NCI-H146 treated with DMSO at 0.1 percent for 48 hours (cell line): ENCODE results near the gene ADPGK.
"Not testable (repeated sequence)": the region's sequence is repeated elsewhere in the genome, so short reads cannot be mapped to it uniquely, and the experiment has no call there.

Experiments
- DNase-seq: peaks from one replicate; lab custom pipeline; 2025; ENCODE audit not compliant: unreplicated experiment; lab: John Stamatoyannopoulos, UW

Gene ADPGK

DNA sequence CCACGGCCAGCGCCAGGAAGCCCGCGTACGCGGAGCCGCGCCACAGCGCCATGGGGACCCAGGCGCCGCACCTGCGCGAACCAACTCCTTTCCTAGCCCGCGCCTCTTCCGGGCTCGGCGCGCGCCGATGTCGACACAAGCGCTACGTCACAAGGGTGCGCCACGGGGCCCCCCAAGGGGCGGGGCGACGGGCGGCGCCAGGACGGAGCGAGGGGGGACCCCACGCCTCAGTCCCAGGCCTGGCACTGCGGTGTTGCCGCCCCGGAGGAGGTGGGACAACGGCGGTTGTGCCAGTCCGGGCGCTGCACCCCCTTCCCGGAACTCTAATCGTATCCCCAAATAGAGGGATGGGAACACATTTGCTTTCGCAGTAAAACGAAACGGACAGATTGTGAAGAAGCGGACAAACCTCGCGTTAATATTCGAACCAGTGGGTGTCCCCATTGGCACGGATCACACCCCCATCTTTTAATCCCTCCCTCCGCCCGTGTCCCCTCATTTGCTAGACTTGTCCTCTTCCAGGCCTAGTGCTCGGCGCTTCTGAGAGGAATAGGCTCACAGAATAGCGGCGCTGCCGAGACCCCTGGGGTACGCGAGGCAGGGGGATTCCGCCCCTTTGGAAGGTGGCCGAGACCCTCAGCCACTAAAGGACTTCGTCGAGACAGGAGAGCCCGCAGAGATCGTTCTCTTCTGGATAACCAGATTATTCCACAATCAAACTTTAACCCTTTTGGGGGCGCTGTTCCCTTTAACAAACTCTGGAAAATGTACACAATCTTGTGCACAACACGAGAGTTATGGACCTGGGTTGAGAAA lies at the start of gene ADPGK:
Gene ADPGK, minus strand, starts transcription at position 119 of the 816 bp plus-strand sequence. Its CDS starts 67 bp downstream, at position 52.
- DNase-seq = peak; percentile 50

DNA sequence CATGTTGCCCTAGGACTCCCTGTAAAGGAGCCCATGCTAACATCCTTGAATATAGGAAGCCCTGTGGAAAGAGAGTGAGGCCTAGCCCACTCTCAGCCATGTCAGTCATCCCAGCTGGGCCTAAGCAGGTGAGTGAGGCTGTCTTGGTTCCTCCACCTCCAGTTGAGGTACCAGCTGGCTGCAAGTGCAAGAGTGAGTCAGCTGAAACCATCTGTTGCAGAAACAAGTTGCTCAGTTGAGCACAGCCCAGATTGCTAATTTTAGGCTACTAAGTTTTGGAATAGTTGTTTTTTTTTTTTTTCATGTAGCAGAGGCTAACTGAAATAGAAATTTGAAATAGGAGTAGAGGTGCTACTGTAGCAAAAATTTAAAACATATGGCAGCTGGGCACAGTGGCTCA lies 43.7 kb upstream of the ADPGK start:
- DNase-seq = no peak

- DNase-seq = no peak
Measured at GRCh38 chr15:72826611-72827010, 43.1 kb upstream of the ADPGK start.

- no peak for DNase-seq
Measured at GRCh38 chr15:72825829-72826228, 42.3 kb upstream of the ADPGK start.

- no peak for DNase-seq
Measured at GRCh38 chr15:72824781-72825180, 41.2 kb upstream of the ADPGK start.

DNA sequence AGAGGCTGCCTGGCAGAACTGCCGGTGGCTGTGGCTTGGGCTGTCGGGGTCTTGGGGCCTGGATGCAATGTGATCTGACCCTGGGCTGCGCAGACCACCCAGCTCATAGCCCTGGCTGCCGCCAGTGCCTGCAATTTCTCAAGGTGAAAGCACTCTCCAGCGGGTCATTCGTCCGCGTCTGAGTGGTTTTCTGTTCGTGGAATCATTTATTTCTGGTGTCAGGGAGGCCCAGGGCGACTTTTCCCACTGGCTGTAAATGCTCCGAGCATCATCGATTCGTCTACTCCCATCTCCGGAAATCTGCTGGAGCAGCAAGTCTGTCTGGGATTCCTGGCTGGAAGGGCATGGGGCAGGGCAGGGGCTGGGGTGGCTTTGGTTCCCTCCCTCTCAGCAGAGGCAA lies 40.6 kb upstream of the ADPGK start:
- no peak for DNase-seq

DNA sequence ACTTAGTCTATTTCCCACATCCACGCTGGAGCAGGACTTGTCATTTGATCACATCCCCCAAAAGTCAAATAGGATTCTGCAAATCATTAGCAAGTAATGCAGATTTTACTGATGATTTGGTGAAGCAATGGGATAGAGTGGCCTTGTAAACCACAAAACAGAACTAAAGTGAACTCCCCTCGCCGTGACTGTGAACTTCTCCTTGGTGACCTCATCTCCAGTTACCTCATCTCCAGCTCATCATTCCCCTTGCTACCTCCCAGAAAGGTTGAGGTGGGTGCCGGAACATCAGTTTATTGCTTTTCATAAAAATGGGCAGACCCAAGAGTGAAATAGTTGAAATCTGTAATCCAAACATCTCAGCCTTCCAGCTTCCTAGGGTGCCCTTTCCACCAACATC lies 36.7 kb upstream of the ADPGK start:
- no peak for DNase-seq

- DNase-seq = no peak
Measured at GRCh38 chr15:72818632-72819031, 35.1 kb upstream of the ADPGK start.

DNA sequence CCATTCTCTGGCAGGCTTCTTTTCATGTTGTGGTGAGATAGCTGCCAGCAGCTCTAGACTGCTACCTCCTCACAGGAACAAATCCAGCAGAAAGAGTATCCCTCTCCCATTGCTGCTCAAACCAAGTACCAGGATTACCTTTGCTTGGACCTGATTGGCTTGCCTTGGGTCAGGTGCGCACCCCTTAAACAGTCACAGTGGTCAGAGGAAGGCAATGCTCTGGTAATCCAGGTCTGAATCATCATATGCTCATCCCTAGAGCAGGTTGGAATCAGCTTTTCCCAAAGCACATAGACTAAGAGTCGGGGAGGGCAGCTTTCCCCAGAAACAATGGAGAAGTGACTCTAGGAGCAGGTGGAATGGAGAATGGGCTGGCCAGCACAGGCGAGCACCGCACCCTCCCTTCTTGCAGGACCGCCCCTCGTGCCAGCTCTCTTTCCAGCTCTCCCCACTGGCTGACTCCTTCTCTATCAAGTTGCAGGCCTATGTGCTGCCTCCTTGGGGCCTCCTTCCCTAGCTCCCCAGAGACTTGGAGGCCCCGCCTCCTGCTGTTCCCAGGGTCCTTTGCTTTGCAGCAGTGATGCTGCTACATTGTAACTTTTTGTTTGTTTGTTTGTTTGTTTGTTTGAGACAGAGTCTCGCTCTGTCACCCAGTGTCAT lies 29.9 kb upstream of the ADPGK start:
- no peak for DNase-seq

DNA sequence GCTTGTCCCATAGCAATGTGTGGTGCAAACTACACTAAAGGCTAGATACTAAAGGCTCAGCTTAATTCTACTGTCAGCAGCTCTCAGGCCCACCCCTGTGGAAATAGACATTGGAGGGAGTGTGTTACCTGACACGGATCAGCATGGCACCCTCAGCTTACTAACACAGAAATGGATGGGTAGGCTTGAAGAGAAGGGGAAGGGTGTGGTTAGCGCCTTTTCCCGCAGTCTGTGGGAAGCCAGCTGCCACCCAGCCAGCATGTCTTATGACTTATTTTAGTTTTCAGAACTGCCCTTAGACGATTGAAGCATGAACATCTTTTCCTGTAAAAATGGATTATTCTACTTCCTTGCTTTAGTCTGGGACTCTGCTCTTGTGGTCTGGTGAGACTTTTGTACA lies 25.8 kb upstream of the ADPGK start:
- DNase-seq = no peak

GRCh38 chr15:72807346-72807745 lies 23.8 kb upstream of the ADPGK start:
- DNase-seq = not testable (repeated sequence)

- no peak for DNase-seq
Measured at GRCh38 chr15:72803006-72803405, 19.4 kb upstream of the ADPGK start.

DNA sequence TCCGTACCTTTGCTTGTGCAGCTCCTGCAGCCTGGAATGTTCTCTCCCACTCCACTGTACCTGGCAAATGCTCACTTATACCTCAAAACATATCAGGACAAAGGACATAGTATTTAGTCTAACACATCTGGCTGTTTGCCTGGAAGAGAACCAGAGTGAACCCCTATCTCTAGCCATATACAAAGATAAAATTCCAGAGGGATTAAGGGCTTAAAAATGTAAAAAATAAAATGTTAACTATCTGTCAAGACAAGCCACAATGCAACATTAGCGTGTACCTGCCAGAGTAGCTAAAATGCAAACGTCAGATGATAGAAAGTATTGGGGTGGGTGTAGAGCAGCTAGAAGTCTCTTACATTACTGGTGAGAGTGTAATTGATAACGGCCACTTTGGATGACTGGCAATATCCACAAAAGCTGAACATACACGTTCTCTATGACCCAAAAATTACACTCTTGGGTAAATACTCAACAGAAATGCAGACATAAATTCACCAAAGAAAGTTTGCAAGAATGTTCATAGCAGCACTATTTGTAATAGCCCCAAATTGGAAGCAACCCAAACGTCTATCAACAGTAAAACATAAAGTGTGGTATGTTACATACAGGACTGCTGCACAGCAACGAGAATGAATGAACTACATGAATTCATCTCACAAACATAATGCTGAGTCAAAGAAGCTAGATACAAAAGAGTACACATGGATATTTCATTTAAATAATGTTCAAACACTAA lies 18.2 kb upstream of the ADPGK start:
- no peak for DNase-seq

DNA sequence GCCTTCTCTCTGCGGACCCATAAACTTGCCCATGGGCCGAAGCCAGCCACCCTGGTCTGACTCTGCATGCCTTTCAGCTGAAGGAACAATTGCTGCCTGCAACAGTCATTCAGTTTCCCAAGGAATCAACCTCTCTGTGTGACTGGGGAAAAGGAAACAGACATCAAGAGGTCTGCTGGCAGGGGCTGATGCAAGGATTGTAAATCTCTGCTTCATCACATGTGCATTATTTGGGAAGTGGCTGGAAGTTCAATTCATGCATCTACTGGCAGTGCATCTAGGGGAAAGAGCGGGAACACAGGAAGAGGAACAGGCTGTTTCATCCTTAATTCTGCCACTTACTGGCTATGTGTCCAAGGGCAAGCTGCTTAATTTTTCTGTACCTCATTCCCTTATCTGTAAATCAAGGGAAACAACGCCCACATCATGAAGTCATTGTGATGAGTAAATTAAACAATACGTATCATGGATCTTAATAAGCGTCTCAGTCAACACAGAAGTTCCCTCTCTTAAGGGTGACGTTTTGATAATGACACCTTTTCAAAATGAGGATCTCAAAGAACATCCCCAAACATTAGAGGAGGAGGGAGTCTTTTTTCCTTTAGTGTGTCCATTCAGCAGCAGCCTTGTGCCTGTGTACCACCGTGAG lies 17.4 kb upstream of the ADPGK start:
- DNase-seq = no peak

DNA sequence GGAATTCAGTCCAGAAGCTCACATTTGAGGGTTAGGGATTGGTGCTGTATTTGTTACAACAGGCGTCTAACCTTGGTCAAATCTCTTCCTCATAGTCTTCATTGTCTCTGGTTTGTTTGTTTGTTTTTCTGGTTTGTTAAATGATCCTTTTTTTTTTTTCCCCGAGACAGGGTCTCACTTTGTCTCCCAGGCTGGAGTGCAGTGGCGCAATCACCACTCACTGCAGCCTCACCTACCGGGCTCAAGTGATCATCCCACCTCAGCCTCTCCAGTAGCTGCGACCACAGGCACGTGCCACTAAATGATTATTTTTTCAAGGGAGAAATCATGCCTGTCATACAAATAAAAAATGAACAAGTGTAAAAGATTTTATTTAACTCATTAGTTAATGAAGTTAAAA lies 14.3 kb upstream of the ADPGK start:
- no peak for DNase-seq

DNA sequence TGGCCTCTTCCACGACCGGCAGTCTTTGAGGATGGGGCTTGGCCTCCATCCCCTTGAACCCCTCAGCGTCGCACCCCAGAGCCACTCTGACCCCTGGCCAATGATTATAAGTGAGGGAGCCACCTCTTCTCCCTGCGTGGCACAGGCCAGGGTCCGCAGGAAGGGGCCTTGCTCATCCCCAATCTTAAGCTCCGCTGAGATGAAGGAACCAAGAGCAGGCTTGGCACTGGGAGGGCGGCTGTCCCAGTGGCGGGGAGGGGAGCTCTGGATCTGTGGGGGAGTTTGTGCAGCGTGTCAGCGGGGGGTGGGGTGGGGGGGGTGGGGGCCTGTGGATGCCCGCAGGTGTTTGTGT lies 13.8 kb upstream of the ADPGK start:
- DNase-seq = no peak

DNA sequence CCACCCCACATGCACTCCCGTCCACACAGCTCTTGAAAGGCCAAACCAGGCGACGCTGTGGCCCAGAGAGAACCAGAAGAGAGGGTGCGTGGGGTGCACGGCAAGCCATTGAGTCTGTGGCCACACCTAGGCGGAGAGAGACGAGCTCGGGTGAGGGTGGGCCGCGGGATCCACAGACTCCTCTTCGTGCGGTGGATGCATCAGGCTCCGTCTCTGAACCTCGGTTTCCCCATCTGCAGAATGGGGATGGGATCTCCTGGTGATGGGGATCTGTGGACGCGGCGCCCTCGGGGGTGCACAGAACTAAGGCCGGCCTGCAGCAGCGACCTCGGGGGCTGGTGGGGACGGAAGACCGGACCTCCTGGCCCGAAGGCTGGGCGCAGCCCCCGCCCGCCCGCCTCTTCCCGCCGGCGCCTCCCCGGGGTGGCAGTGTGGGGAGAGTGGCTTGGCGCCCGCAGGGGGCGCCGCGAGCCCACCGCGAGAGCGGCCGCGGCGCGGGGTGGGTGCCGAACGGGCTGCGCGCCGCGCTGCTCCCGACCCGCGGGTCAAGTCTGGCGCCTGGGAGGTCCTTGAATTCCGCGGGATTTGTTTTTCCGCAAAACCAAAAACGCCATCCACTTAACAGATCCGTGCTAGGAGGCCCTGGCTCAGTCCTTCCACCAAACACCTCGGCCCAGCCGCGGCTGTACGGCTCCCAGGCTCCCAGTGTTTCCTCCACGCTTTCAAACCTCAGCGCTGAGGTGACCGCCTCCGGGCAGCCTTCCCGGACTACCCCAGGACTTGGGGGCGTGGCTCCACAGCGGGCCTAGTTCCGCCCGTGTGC lies 13.2 kb upstream of the ADPGK start:
- no peak for DNase-seq

- no peak for DNase-seq
Measured at GRCh38 chr15:72796210-72796514, 12.6 kb upstream of the ADPGK start.

- DNase-seq = no peak
Measured at GRCh38 chr15:72793766-72794660, 10.5 kb upstream of the ADPGK start.

DNA sequence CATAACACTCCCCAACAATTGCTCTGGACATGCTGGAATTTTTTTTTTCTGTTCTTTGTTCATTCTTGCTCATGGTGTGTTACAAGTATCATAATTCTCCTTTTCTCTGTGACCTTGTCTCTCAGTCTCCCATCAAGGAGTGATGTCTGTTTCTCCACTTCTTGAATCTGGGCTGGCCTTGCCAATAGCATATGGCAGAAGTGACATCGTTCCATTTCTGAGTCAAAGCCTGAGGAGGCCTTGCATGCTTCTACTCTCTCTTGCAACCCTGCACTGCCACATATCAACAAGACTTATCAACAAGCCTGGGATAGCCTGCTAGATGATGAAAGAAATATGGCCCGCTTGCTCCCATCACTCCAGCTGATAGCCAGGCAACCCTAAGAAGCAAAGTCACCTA lies 8.9 kb upstream of the ADPGK start:
- no peak for DNase-seq
